ENCODE data around the gene MXD3. TPM values are rescaled to one million over a fixed set of nuclear protein-coding genes. Genes with fewer than 3 reads are reported as not detected.
"Not testable (repeated sequence)": the region's sequence is repeated elsewhere in the genome, so short reads cannot be mapped to it uniquely, and the experiment has no call there.

Gene MXD3
- 1 to 10 TPM; 7.4 to 8.4 TPM for total RNA-seq
- 10 to 100 TPM; 17.5 to 29.0 TPM for polyA plus RNA-seq
- long read RNA-seq, donor 1, transcript MXD3-203 (6 exons, 1,483 nt): major isoform, 5 of 185 reads
- long read RNA-seq, donor 1, partial matches to known transcripts: 83 of 185 reads
- long read RNA-seq, donor 1, other reads (novel, unspliced or antisense): 96 of 185 reads
- long read RNA-seq, donor 2, partial matches to known transcripts: 0 of 4 reads
- long read RNA-seq, donor 2, other reads (novel, unspliced or antisense): 0 of 4 reads
- long read RNA-seq, donor 3, partial matches to known transcripts: 0 of 2 reads
- long read RNA-seq, donor 3, other reads (novel, unspliced or antisense): 0 of 2 reads
- long read RNA-seq, donor 4, partial matches to known transcripts: 5 of 10 reads
- long read RNA-seq, donor 4, other reads (novel, unspliced or antisense): 0 of 10 reads
- long read RNA-seq, donor 5, transcript MXD3-203 (6 exons, 1,483 nt): major isoform, 9 of 13 reads
- long read RNA-seq, donor 5, partial matches to known transcripts: 0 of 13 reads
- long read RNA-seq, donor 5, other reads (novel, unspliced or antisense): 0 of 13 reads

- Histone ChIP-seq H3K4me3 (peak within 1 kb of the TSS; percentile 48), H3K4me1 (ENCODE audit: control insufficient read depth in 5 of 5, insufficient read depth in 5 of 5, low read length in 5 of 5) (peaks cover 0 to 34% (median 12%) of the 10 kb centered on the region in 5 donors)
- ATAC-seq (ENCODE audit: insufficient read depth, low FRiP score): peak; percentile 90
Observed at GRCh38 chr5:177311723-177312648, at the start of gene MXD3. Gene MXD3 (minus strand): TSS chr5:177311898. CDS start chr5:177311830, 68 bp downstream.

GRCh38 chr5:177360740-177361139 lies 49.0 kb upstream of the MXD3 start:
- DNase-seq; H3K9me3 ChIP-seq (ENCODE audit: control insufficient read depth in 4 of 4, insufficient read depth in 3 of 4, low read length in 3 of 4); ATAC-seq (ENCODE audit: insufficient read depth, low FRiP score); H3K9ac ChIP-seq (ENCODE audit: insufficient read depth in 1 of 2, low read length in 2 of 2); H3K27ac ChIP-seq (ENCODE audit: low read depth in 1 of 2, low read length in 1 of 2); H3K27me3 ChIP-seq (ENCODE audit: control insufficient read depth in 3 of 3, insufficient read depth in 3 of 3, low read length in 2 of 3); H3K4me3 ChIP-seq; H3K36me3 ChIP-seq (ENCODE audit: control insufficient read depth in 4 of 4, insufficient read depth in 4 of 4, low read length in 4 of 4); H3K4me1 ChIP-seq (ENCODE audit: control insufficient read depth in 5 of 5, insufficient read depth in 5 of 5, low read length in 5 of 5): not testable (repeated sequence)
- 94 to 100% methylated on average over 7 of the region's 7 CpGs for WGBS, 2 donors

More at GRCh38 chr5:177311723-177312648, at the start of gene MXD3:
- no peak within 1 kb of the TSS for H3K9ac ChIP-seq (ENCODE audit: insufficient read depth in 1 of 2, low read length in 2 of 2)
- no peaks in the 10 kb centered on the region for H3K27me3 ChIP-seq (ENCODE audit: control insufficient read depth in 3 of 3, insufficient read depth in 3 of 3, low read length in 2 of 3)
- peak; percentile 97 for DNase-seq
- no peaks in the 10 kb centered on the region for H3K9me3 ChIP-seq (ENCODE audit: control insufficient read depth in 4 of 4, insufficient read depth in 3 of 4, low read length in 3 of 4)
- no peak within 1 kb of the TSS for H3K27ac ChIP-seq (ENCODE audit: low read depth in 1 of 2, low read length in 1 of 2)
- H3K36me3 ChIP-seq (ENCODE audit: control insufficient read depth in 4 of 4, insufficient read depth in 4 of 4, low read length in 4 of 4): peaks cover 0 to 4% (median 1%) of the 10 kb centered on the region in 4 donors
- no peak for TF ChIP-seq CTCF (IDR thresholded peaks at IDR 0.05; ENCODE audit: control extremely low read depth, extremely low read depth)
- 0 to 1% methylated on average over 70 to 78 of the region's 78 CpGs for WGBS, 2 donors

GRCh38 chr5:177359860-177360259 lies 48.2 kb upstream of the MXD3 start:
- Histone ChIP-seq H3K36me3 (ENCODE audit: control insufficient read depth in 4 of 4, insufficient read depth in 4 of 4, low read length in 4 of 4) (no peaks in the 10 kb centered on the region), H3K27me3 (ENCODE audit: control insufficient read depth in 3 of 3, insufficient read depth in 3 of 3, low read length in 2 of 3) (peaks cover 0 to 5% (median 0%) of the 10 kb centered on the region in 3 donors), H3K4me3 (no peak overlapping the region), H3K9ac (ENCODE audit: insufficient read depth in 1 of 2, low read length in 2 of 2) (no peak overlapping the region), H3K4me1 (ENCODE audit: control insufficient read depth in 5 of 5, insufficient read depth in 5 of 5, low read length in 5 of 5) (peaks cover 0 to 8% (median 2%) of the 10 kb centered on the region in 5 donors), H3K9me3 (ENCODE audit: control insufficient read depth in 4 of 4, insufficient read depth in 3 of 4, low read length in 3 of 4) (no peaks in the 10 kb centered on the region), H3K27ac (ENCODE audit: low read depth in 1 of 2, low read length in 1 of 2) (no peak overlapping the region)
- 90 to 91% methylated on average over 3 of the region's 3 CpGs for WGBS, 2 donors
- TF ChIP-seq CTCF (IDR thresholded peaks at IDR 0.05; ENCODE audit: control extremely low read depth, extremely low read depth): no peak
- no peak for DNase-seq
- no peak for ATAC-seq (ENCODE audit: insufficient read depth, low FRiP score)
